BLaER1 treated with 17β-estradiol and CSF1 and Interleukin-3, amounts not matched to agents 10 nM and 100 nM (cell line): ENCODE measurements around the gene C1QTNF12.

Experiments
- H3K27ac ChIP-seq, 11 experiments: shearing (Covaris generic); formaldehyde crosslinking; 2 replicates each; pipeline ENCODE4 v1.8.1; 2022
- H3K27me3 ChIP-seq, 11 experiments: shearing (Covaris generic); formaldehyde crosslinking; 2 replicates each; pipeline ENCODE4 v1.8.1; 2022
- H3K36me3 ChIP-seq, 11 experiments: shearing (Covaris generic); formaldehyde crosslinking; 2 replicates each; pipeline ENCODE4 v1.8.1; 2022
- H3K4me1 ChIP-seq, 10 experiments: shearing (Covaris generic); formaldehyde crosslinking; 2 replicates each; pipeline ENCODE4 v1.8.1; 2022
- H3K4me2 ChIP-seq, 11 experiments: shearing (Covaris generic); formaldehyde crosslinking; 2 replicates each; pipeline ENCODE4 v1.8.1; 2022
- H3K4me3 ChIP-seq, 10 experiments: shearing (Covaris generic); formaldehyde crosslinking; 2 replicates each; pipeline ENCODE4 v1.8.1; 2022
- H3K9ac ChIP-seq, 11 experiments: shearing (Covaris generic); formaldehyde crosslinking; 2 replicates each; pipeline ENCODE4 v1.8.1; 2022
- H3K9me3 ChIP-seq, 11 experiments: shearing (Covaris generic); formaldehyde crosslinking; replicated peaks in 1 of 11; 2 replicates each; pipeline ENCODE4 v1.8.1; 2022
- H4K20me1 ChIP-seq, 11 experiments: shearing (Covaris generic); formaldehyde crosslinking; 2 replicates each; pipeline ENCODE4 v1.8.1; 2022
- Cebpa-rat ChIP-seq, 11 experiments: shearing (Covaris generic); IDR thresholded peaks; 2 replicates each; pipeline ENCODE4 v1.8.1; 2022

Gene C1QTNF12

GRCh38 chr1:1264868-1265272 is 18.3 kb upstream of the C1QTNF12 start:
- peaks cover 85 to 100% (median 99%) of the 10 kb centered on the region in 11 experiments for H4K20me1 ChIP-seq
- H3K4me2 ChIP-seq = no peak overlapping the region
- no peak overlapping the region for H3K9ac ChIP-seq
- TF ChIP-seq Cebpa-rat (IDR thresholded peaks at IDR 0.05) = no peak
- peaks cover 35 to 54% (median 45%) of the 10 kb centered on the region in 10 experiments for H3K4me1 ChIP-seq
- no peak overlapping the region for H3K27ac ChIP-seq
- H3K27me3 ChIP-seq = no peaks in the 10 kb centered on the region
- H3K36me3 ChIP-seq = peaks cover 55 to 84% (median 74%) of the 10 kb centered on the region in 11 experiments
- no peak overlapping the region for H3K4me3 ChIP-seq
- no peaks in the 10 kb centered on the region for H3K9me3 ChIP-seq

DNA sequence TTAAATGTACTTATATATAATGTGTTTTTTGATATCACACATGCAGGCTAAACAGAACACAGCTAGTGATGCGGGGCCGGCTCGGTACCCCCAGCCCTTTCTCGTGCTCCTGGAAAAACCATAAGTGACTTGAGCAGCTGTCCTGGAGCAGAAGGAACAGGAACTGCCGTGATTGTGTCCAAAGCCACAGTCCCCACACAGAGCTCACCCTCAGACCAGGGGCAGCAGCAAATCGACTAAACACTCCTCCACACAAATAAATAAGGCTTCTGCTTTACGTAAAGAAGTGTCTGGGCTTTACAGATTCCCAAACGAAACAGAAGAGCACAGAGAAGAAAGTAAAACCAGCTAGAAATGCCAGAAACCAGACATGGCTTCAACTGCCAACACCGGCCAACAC is 17.5 kb upstream of the C1QTNF12 start:
- no peak for TF ChIP-seq Cebpa-rat (IDR thresholded peaks at IDR 0.05)
- Histone ChIP-seq H3K9me3 (no peaks in the 10 kb centered on the region), H3K4me2 (no peak overlapping the region), H3K27ac (no peak overlapping the region), H3K9ac (peak overlapping the region in 1 of 11 experiments; percentile 26; a peak in 1 of 22 replicates), H3K36me3 (peaks cover 58 to 81% (median 73%) of the 10 kb centered on the region in 11 experiments), H3K27me3 (no peaks in the 10 kb centered on the region), H3K4me3 (no peak overlapping the region), H3K4me1 (peaks cover 44 to 62% (median 53%) of the 10 kb centered on the region in 10 experiments), H4K20me1 (peaks cover 85 to 100% (median 99%) of the 10 kb centered on the region in 11 experiments)

- Histone ChIP-seq H4K20me1 (peaks cover 84 to 100% (median 98%) of the 10 kb centered on the region in 11 experiments), H3K9me3 (no peaks in the 10 kb centered on the region), H3K4me2 (peak overlapping the region; percentile 61 to 98 (median 90)), H3K27me3 (no peaks in the 10 kb centered on the region), H3K9ac (peak overlapping the region; percentile 7 to 64 (median 44); a peak in 18 of 22 replicates), H3K36me3 (peaks cover 50 to 81% (median 70%) of the 10 kb centered on the region in 11 experiments), H3K4me1 (peaks cover 56 to 75% (median 65%) of the 10 kb centered on the region in 10 experiments), H3K27ac (0 out of 22 replicates have a peak overlapping the region, but pooled peaks of 4 of the 11 experiments have one; percentile 7 to 29 (median 16)), H3K4me3 (no peak overlapping the region; a peak in 2 of 20 replicates)
- TF ChIP-seq Cebpa-rat (IDR thresholded peaks at IDR 0.05) = peak in 7 of 11 experiments; percentile 9 to 78 (median 42); a peak in 6 of 22 replicates
Observed at GRCh38 chr1:1262758-1263157, 16.2 kb upstream of the C1QTNF12 start.

GRCh38 chr1:1262071-1262470 is 15.5 kb upstream of the C1QTNF12 start:
- Histone ChIP-seq H3K4me3 (peak overlapping the region in 1 of 10 experiments; percentile 47; a peak in 2 of 20 replicates), H3K36me3 (peaks cover 47 to 78% (median 68%) of the 10 kb centered on the region in 11 experiments), H3K27me3 (no peaks in the 10 kb centered on the region), H3K9ac (peak overlapping the region in 10 of 11 experiments; percentile 7 to 64 (median 45); a peak in 12 of 22 replicates), H3K4me2 (peak overlapping the region; percentile 61 to 98 (median 90)), H3K4me1 (peaks cover 62 to 80% (median 70%) of the 10 kb centered on the region in 10 experiments), H4K20me1 (peaks cover 79 to 99% (median 95%) of the 10 kb centered on the region in 11 experiments), H3K9me3 (no peaks in the 10 kb centered on the region; a peak in 1 of 22 replicates), H3K27ac (peak overlapping the region in 3 of 11 experiments; percentile 9 to 73 (median 29); a peak in 1 of 22 replicates)
- no peak for TF ChIP-seq Cebpa-rat (IDR thresholded peaks at IDR 0.05)

DNA sequence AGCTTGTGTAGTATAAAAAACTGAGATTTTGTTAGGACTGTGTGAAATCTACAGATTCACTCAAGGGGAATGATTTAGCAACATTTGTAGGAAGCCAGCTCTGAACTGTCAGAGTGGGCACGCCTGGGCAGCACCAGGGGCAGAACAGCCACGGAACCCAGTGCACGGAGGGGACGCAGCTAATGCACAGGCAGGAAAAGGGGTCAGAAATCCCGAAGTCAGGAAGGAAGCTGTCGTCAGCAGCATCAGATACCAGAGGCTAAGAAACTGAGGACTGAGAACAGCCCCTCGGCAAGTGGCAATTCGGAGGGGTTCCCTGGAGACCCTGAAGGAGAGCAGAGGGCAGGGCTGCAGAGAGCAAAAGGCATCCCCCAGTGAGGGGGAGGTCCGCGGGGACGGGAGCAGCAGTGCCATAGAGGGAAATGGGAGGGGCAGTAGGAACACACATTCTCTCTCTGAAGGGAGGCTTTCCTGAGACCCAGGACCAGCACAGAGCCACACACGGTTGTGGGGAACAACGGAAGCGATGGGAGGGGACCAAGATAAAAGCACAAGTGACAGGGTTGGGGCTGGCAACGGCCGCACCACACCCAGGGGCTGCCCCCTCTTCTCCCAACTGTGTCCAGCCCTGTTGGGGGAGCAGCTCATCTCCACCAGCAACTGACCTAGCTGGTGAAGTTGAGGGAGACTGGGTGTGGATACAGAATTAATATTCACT is 14.5 kb upstream of the C1QTNF12 start:
- peak overlapping the region in 8 of 10 experiments; percentile 13 to 47 (median 33); a peak in 9 of 20 replicates for H3K4me3 ChIP-seq
- no peaks in the 10 kb centered on the region for H3K27me3 ChIP-seq
- H3K9ac ChIP-seq = peak overlapping the region; percentile 7 to 68 (median 52); a peak in 19 of 22 replicates
- peaks cover 72 to 99% (median 95%) of the 10 kb centered on the region in 11 experiments for H4K20me1 ChIP-seq
- peaks cover 72 to 91% (median 81%) of the 10 kb centered on the region in 10 experiments for H3K4me1 ChIP-seq
- H3K36me3 ChIP-seq = peaks cover 50 to 75% (median 67%) of the 10 kb centered on the region in 11 experiments
- peak overlapping the region in 10 of 11 experiments; percentile 49 to 78 (median 67); a peak in 21 of 22 replicates for H3K27ac ChIP-seq
- peaks cover 0 to 4% (median 0%) of the 10 kb centered on the region in 11 experiments; a peak in 2 of 22 replicates for H3K9me3 ChIP-seq
- H3K4me2 ChIP-seq = peak overlapping the region; percentile 61 to 98 (median 90)
- peak in 1 of 11 experiments; percentile 8; a peak in 1 of 22 replicates for TF ChIP-seq Cebpa-rat (IDR thresholded peaks at IDR 0.05)

DNA sequence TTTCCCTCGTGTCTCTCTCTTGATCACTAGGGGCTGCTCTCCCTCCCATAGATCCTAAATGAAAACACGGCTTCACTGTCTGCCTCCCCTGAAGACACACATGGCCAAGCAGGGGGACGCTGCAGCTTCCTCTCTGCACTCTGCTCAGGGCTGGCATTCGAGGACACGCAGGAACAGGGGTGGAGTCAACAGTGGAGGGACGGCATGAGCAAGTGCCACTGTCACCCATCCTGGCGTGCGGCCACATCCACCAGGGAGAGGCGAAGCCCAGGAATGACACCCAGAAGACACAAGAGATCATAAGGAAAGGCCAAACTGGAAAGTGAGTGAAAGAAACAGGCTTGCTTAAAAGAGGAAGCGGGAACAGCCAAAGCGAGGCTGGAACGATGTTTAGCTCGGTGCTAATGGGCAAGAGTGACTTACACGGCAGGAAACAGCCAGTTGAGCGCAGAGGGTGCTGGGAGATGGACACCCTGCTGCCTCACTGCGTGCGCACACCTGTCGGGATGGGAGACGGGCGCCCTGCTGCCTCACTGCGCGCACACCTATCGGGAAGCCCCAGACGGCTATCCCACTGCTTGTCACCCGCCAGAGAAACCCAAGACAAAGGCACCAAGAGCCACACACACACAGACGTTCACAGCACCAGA is 13.6 kb upstream of the C1QTNF12 start:
- no peak for TF ChIP-seq Cebpa-rat (IDR thresholded peaks at IDR 0.05)
- H3K4me1 ChIP-seq = peaks cover 82 to 98% (median 90%) of the 10 kb centered on the region in 10 experiments

DNA sequence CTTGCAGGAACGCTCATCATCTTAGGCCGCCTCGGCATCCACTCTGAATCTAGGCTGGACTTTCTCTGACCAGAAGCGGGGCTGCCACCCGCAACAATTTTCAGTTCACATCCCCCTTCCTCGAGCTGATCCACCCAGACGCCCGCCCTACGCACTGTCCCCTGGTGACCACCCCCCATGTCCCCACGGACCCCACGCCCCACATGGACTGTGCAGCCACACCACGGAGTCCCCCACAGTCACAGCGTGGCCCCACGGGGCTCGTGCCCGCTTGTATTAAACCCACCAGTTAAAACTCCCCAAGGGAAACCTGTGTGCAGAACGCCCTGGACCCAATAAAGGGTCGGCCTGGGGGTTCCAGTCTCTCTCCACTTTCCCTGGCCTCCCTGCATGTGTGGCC is 13.0 kb upstream of the C1QTNF12 start:
- H3K4me2 ChIP-seq = peak overlapping the region; percentile 61 to 98 (median 90)
- H3K4me3 ChIP-seq = peak overlapping the region in 2 of 10 experiments; percentile 7 to 22; a peak in 2 of 20 replicates
- H3K9me3 ChIP-seq = peaks cover 0 to 4% (median 0%) of the 10 kb centered on the region in 11 experiments; a peak in 2 of 22 replicates
- TF ChIP-seq Cebpa-rat (IDR thresholded peaks at IDR 0.05) = no peak
- peak overlapping the region; percentile 1 to 78 (median 67); a peak in 20 of 22 replicates for H3K27ac ChIP-seq
- H3K4me1 ChIP-seq = peaks cover 87 to 99% (median 95%) of the 10 kb centered on the region in 10 experiments
- H3K36me3 ChIP-seq = peaks cover 44 to 71% (median 65%) of the 10 kb centered on the region in 11 experiments
- peaks cover 72 to 99% (median 95%) of the 10 kb centered on the region in 11 experiments for H4K20me1 ChIP-seq
- H3K9ac ChIP-seq = peak overlapping the region; percentile 6 to 68 (median 52); a peak in 19 of 22 replicates
- no peaks in the 10 kb centered on the region for H3K27me3 ChIP-seq

More for the DNA sequence above, 13.6 kb upstream of the C1QTNF12 start:
- Histone ChIP-seq H3K36me3 (peaks cover 44 to 71% (median 65%) of the 10 kb centered on the region in 11 experiments), H3K9ac (peak overlapping the region; percentile 7 to 68 (median 52); a peak in 21 of 22 replicates), H4K20me1 (peaks cover 72 to 99% (median 95%) of the 10 kb centered on the region in 11 experiments), H3K4me2 (peak overlapping the region; percentile 61 to 98 (median 90)), H3K27ac (peak overlapping the region; percentile 1 to 78 (median 67); a peak in 21 of 22 replicates), H3K9me3 (peaks cover 0 to 4% (median 0%) of the 10 kb centered on the region in 11 experiments; a peak in 2 of 22 replicates), H3K27me3 (no peaks in the 10 kb centered on the region), H3K4me3 (peak overlapping the region in 2 of 10 experiments; percentile 7 to 45; a peak in 2 of 20 replicates)

DNA sequence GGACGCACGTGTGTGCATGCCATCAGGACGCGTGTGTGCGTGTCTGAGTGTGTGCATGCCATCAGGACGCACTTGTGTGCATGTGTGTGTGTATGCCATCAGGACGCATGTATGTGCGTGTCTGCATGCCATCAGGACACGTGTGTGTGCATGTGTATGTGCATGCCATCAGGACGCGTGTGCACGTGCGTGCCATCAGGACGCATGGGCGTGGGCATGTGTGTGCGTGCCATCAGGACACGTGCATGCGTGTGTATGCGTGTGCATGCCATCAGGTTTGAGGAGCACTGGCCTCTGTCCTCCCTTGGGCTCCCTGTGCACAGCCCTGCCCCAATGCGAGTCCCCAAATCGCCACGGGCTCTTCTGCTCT is 12.6 kb upstream of the C1QTNF12 start:
- peaks cover 0 to 4% (median 0%) of the 10 kb centered on the region in 11 experiments; a peak in 2 of 22 replicates for H3K9me3 ChIP-seq
- H4K20me1 ChIP-seq = peaks cover 72 to 99% (median 95%) of the 10 kb centered on the region in 11 experiments
- peak overlapping the region in 5 of 11 experiments; percentile 49 to 64 (median 63); a peak in 7 of 22 replicates for H3K9ac ChIP-seq
- H3K27ac ChIP-seq = peak overlapping the region in 5 of 11 experiments; percentile 59 to 78 (median 70); a peak in 7 of 22 replicates
- no peak for TF ChIP-seq Cebpa-rat (IDR thresholded peaks at IDR 0.05)
- H3K4me2 ChIP-seq = peak overlapping the region; percentile 61 to 98 (median 90)
- H3K4me1 ChIP-seq = peaks cover 91 to 99% (median 96%) of the 10 kb centered on the region in 10 experiments
- H3K36me3 ChIP-seq = peaks cover 44 to 71% (median 65%) of the 10 kb centered on the region in 11 experiments
- no peak overlapping the region for H3K4me3 ChIP-seq
- no peaks in the 10 kb centered on the region for H3K27me3 ChIP-seq
